Right lobe of liver (tissue), 6 donors: ENCODE data around the gene TMED8. TPM values are rescaled to one million over a fixed set of nuclear protein-coding genes. Genes with fewer than 3 reads are reported as not detected.

Source experiments
- ATAC-seq, 4 donors: fragments of 200-7000 bp; cut with Tn5 transposase; one replicate each; pipeline ENCODE4 v1.9.1; 2020; ENCODE audit warnings: mild to moderate bottlenecking in 4 of 4, moderate library complexity in 4 of 4
- DNase-seq, 3 donors: peaks; one replicate each; pipeline ENCODE4 v3.0.0-alpha.2; 2020
- H3K27ac ChIP-seq, 3 donors: fragments of 200-600 bp; one replicate each; pipeline ENCODE4 v1.8.0; 2022
- H3K27me3 ChIP-seq, 2 donors: fragments of 200-600 bp; one replicate each; pipeline ENCODE4 v1.8.0; 2022
- H3K36me3 ChIP-seq, 4 donors: fragments of 200-600 bp; sonication (generic) in 1 of 4; one replicate each; pipeline versions ENCODE4 v1.5.1 to v1.8.0; 2017 to 2022; ENCODE audit warnings: control low read depth in 1 of 4
- H3K4me1 ChIP-seq, 4 donors: fragments of 200-600 bp; sonication (generic) in 1 of 4; one replicate each; pipeline versions ENCODE4 v1.5.1 to v1.8.0; 2017 to 2022; ENCODE audit warnings: control low read depth in 1 of 4
- H3K4me3 ChIP-seq, 3 donors: fragments of 200-600 bp; one replicate each; pipeline ENCODE4 v1.8.0; 2022
- H3K9me3 ChIP-seq, 4 donors: fragments of 200-600 bp; sonication (generic) in 1 of 4; one replicate each; pipeline versions ENCODE4 v1.5.1 to v1.8.0; 2017 to 2022; ENCODE audit warnings: control low read depth in 1 of 4
- POLR2A ChIP-seq: fragments of 450-650 bp; IDR thresholded peaks from one replicate; pipeline ENCODE4 v1.6.1; 2017; ENCODE audit warnings: antibody characterized with exemption, mild to moderate bottlenecking
- whole genome bisulfite sequencing: methylation state at CpG from one replicate; pipeline ENCODE4 v1.1.6; 2018; ENCODE audit warnings: low coverage, low lambda C conversion rate; ENCODE audit not compliant: insufficient coverage; ENCODE audit errors: missing lambda C conversion rate; 5-methylcytosine and 5-hydroxymethylcytosine counted together
- intact Hi-C, 2 donors: fragments of 100-400 bp; cut with DNase I; formaldehyde crosslinking; loops; one replicate each; pipeline versions ENCODE4 v1.11.2 to v1.14.1; 2022
- total RNA-seq, 6 experiments: library from RNA; depleted of rRNA in 2 of 6; stranded (reverse); fragments of >200 nt in 2 of 6; fragmentation: NEBNext Ultra II Directional in 3 of 6; extraction: Animal tissue kit (Norgen Biotek cat#: 25700) in 3 of 6; gene quantifications; one replicate each; pipeline versions ENCODE4 v1.1.0 to v1.2.4, GENCODE V29; 2016 to 2023
- TF ChIP-seq, protein P1 (sequence below), 4 donors: fragments of 200-600 bp in 3 of 4; fragments of 450-650 bp in 1 of 4; IDR thresholded peaks; one replicate each; pipeline versions ENCODE4 v1.5.1 to v1.8.0; 2016 to 2022; ENCODE audit warnings: antibody characterized with exemption in 4 of 4, mild to moderate bottlenecking in 2 of 4
- donor health status: DM: no; HTN: yes; CAD: no.
- donor health status: DM: no; HTN: no; CAD: no.
- donor health status: DM: no; HTN: no; CAD: no.
- donor health status: DM: no; HTN: yes; CAD: no.
- donor health status: DM: no; HTN: yes; CAD: no.

Gene TMED8
- total RNA-seq, 6 experiments from 2014 or later = 2.5 to 4.4 (median 3.1) TPM

DNA sequence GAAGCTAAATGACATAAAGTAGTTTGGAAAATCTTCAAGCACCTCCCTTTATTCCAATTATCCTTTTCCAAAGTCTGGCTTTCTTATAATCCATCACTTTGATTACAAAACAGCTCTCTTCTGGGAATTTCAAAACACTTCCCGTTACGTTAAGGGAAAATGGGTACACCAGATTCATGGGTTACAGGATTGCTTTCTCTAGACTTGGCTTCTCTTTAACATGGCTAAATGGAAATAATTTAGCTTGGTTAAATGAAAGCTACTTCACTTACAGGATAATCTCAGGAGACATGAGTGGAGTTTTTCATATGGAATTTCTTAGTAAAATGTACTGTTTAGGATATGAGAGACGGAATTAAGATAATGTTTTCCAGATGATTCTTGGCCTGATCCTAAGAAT lies 41.3 kb downstream of the TMED8 start:
- no peaks in the 10 kb centered on the region for H3K27me3 ChIP-seq
- no peaks in the 10 kb centered on the region for H3K9me3 ChIP-seq
- no peak for TF ChIP-seq POLR2A
- TF ChIP-seq, protein P1, sequence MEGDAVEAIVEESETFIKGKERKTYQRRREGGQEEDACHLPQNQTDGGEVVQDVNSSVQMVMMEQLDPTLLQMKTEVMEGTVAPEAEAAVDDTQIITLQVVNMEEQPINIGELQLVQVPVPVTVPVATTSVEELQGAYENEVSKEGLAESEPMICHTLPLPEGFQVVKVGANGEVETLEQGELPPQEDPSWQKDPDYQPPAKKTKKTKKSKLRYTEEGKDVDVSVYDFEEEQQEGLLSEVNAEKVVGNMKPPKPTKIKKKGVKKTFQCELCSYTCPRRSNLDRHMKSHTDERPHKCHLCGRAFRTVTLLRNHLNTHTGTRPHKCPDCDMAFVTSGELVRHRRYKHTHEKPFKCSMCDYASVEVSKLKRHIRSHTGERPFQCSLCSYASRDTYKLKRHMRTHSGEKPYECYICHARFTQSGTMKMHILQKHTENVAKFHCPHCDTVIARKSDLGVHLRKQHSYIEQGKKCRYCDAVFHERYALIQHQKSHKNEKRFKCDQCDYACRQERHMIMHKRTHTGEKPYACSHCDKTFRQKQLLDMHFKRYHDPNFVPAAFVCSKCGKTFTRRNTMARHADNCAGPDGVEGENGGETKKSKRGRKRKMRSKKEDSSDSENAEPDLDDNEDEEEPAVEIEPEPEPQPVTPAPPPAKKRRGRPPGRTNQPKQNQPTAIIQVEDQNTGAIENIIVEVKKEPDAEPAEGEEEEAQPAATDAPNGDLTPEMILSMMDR (IDR thresholded peaks at IDR 0.05) = no peak
- ATAC-seq (no peak), DNase-seq (no peak)
- 89% methylated on average over 3 of the region's 3 CpGs for WGBS
- H3K4me1 ChIP-seq = no peaks in the 10 kb centered on the region
- H3K27ac ChIP-seq = no peak overlapping the region
- no peak overlapping the region for H3K4me3 ChIP-seq
- H3K36me3 ChIP-seq = no peaks in the 10 kb centered on the region
- intact Hi-C loops = no loop called here

DNA sequence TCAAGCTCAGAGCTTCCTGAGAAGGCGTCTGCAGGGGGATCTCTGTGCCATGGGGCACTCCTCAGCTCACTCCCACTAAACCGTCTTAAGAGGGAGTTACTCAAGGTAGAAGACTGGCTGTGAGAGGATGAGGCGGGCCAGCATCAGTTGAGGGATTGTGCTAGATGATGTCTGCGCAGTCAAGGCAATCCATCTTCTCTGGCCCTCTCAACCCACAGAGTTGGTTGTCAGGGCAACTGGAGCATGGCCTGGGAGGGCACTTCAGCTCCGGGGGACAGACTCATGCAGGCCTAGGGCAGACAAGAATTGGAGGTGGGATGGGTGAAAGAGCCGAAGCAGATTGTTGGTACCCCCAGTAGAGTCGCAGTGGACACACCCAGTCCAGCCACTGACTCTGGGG lies 47.0 kb downstream of the TMED8 start:
- DNase-seq (no peak), ATAC-seq (no peak)
- Histone ChIP-seq H3K27me3 (no peaks in the 10 kb centered on the region), H3K4me3 (no peak overlapping the region), H3K9me3 (no peaks in the 10 kb centered on the region), H3K36me3 (no peaks in the 10 kb centered on the region), H3K27ac (no peak overlapping the region), H3K4me1 (peaks cover 0 to 9% (median 0%) of the 10 kb centered on the region in 4 donors)
- TF ChIP-seq, protein P1 (IDR thresholded peaks at IDR 0.05) = no peak
- no peak for TF ChIP-seq POLR2A
- WGBS = no CpG with 5 or more reads among the region's 7 CpGs
- intact Hi-C loops = no loop called here

DNA sequence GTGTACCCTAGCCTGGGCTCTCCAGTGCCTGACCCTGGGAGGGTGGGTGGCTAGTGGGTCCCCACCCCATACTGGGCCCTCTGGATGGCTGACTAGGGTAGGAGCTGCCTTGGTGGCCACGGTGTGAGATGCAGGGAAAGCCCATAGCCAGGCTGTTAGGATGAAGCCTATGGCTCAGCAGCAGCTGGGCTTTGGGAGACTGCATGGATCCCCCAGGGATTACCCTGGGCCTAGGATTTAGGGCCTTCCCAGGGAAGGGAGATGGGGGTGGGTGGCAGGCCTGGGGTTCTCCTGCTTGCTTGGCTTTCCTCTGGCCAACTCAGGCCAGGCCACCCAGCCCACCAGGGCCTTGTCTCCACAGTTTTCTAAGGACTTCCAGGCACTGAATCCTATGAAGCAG lies 49.8 kb downstream of the TMED8 start:
- no peaks in the 10 kb centered on the region for H3K36me3 ChIP-seq
- no peak for ATAC-seq
- WGBS = 100% methylated on average over 1 of the region's 1 CpG
- H3K27me3 ChIP-seq = no peaks in the 10 kb centered on the region
- intact Hi-C loops = no loop called here
- peaks cover 0 to 23% (median 10%) of the 10 kb centered on the region in 4 donors for H3K4me1 ChIP-seq
- no peak overlapping the region for H3K4me3 ChIP-seq
- no peaks in the 10 kb centered on the region for H3K9me3 ChIP-seq
- no peak for DNase-seq
- TF ChIP-seq, protein P1 (IDR thresholded peaks at IDR 0.05) = no peak
- no peak for TF ChIP-seq POLR2A
- no peak overlapping the region for H3K27ac ChIP-seq

DNA sequence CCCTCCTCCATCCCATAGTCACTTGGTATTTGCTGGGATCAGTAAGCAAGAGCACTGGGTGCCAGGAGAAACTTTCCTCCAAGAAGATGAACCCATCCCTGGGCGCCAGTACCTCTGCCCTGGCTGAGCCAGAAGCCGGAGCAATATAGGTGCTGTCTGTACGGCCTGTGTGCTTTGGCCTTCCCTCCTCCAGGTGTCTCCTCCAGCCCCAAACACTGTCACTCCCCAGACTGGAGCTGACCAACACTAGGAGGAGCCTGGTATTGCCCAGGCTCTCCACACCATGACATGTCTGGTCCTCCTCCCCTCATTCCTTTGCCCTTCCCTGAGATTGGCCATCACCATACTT lies 51.2 kb downstream of the TMED8 start:
- Histone ChIP-seq H3K4me3 (peak overlapping the region in 2 of 3 donors; percentile 38 to 54), H3K4me1 (peaks cover 0 to 23% (median 11%) of the 10 kb centered on the region in 4 donors), H3K9me3 (no peaks in the 10 kb centered on the region), H3K27me3 (no peaks in the 10 kb centered on the region), H3K27ac (peak overlapping the region in 2 of 3 donors; percentile 77 to 82), H3K36me3 (no peaks in the 10 kb centered on the region)
- intact Hi-C loops = no loop called here
- no peak for DNase-seq
- 49% methylated on average over 3 of the region's 3 CpGs for WGBS
- TF ChIP-seq, protein P1 (IDR thresholded peaks at IDR 0.05) = no peak
- no peak for TF ChIP-seq POLR2A
- no peak for ATAC-seq
